Brain pericyte (primary cell): ENCODE measurements around the gene MBIP.
"Not testable (repeated sequence)": the region's sequence is repeated elsewhere in the genome, so short reads cannot be mapped to it uniquely, and the experiment has no call there.

Source experiments
- DNase-seq: peaks from one replicate; pipeline ENCODE4 v3.0.0-alpha.2; 2012; ENCODE audit warnings: low read depth, low spot score

The MBIP gene

GRCh38 chr14:36320200-36320896, at the start of gene MBIP:
TSS of gene MBIP (minus strand) at chr14:36320637. CDS start at chr14:36320588, 49 bp downstream.
- peak; percentile 86 for DNase-seq

- DNase-seq: no peak
Measured at GRCh38 chr14:36367985-36368774, 47.7 kb upstream of the MBIP start.

GRCh38 chr14:36365766-36366165, 45.3 kb upstream of the MBIP start:
- DNase-seq: no peak

- DNase-seq: no peak
Measured at GRCh38 chr14:36363704-36364103, 43.3 kb upstream of the MBIP start.

GRCh38 chr14:36362648-36363047, 42.2 kb upstream of the MBIP start:
- DNase-seq: no peak

GRCh38 chr14:36361210-36361853, 40.9 kb upstream of the MBIP start:
- DNase-seq: no peak

- DNase-seq: no peak
Measured at GRCh38 chr14:36356862-36357261, 36.4 kb upstream of the MBIP start.

- no peak for DNase-seq
Measured at GRCh38 chr14:36346052-36346451, 25.6 kb upstream of the MBIP start.

- no peak for DNase-seq
Measured at GRCh38 chr14:36344211-36344610, 23.8 kb upstream of the MBIP start.

GRCh38 chr14:36341811-36342210, 21.4 kb upstream of the MBIP start:
- DNase-seq: not testable (repeated sequence)

- DNase-seq: no peak
Measured at GRCh38 chr14:36340276-36340890, 19.9 kb upstream of the MBIP start.

GRCh38 chr14:36339816-36340215, 19.4 kb upstream of the MBIP start:
- DNase-seq: no peak

- no peak for DNase-seq
Measured at GRCh38 chr14:36333119-36333518, 12.7 kb upstream of the MBIP start.

GRCh38 chr14:36327573-36327972, 7.1 kb upstream of the MBIP start:
- not testable (repeated sequence) for DNase-seq

- no peak for DNase-seq
Measured at GRCh38 chr14:36325853-36326252, 5.4 kb upstream of the MBIP start.

GRCh38 chr14:36324897-36325296, 4.5 kb upstream of the MBIP start:
- DNase-seq: no peak

- no peak for DNase-seq
Measured at GRCh38 chr14:36320897-36321381, 502 bp upstream of the MBIP start.

- DNase-seq: no peak
Measured at GRCh38 chr14:36319899-36320199, 588 bp downstream of the MBIP start.

GRCh38 chr14:36317650-36318049, 2.8 kb downstream of the MBIP start:
- DNase-seq: no peak

GRCh38 chr14:36316131-36316530, 4.3 kb downstream of the MBIP start:
- DNase-seq: no peak

GRCh38 chr14:36315159-36315853, 5.1 kb downstream of the MBIP start:
- no peak for DNase-seq

GRCh38 chr14:36313898-36314297, 6.5 kb downstream of the MBIP start:
- DNase-seq: no peak
